ENCODE data around the gene HOMEZ. TPM values are rescaled to one million over a fixed set of nuclear protein-coding genes. Genes with fewer than 3 reads are reported as not detected.

HOMEZ gene
- total and polyA plus RNA-seq, 2 donors, result 7.9 to 12.4 TPM

DNA sequence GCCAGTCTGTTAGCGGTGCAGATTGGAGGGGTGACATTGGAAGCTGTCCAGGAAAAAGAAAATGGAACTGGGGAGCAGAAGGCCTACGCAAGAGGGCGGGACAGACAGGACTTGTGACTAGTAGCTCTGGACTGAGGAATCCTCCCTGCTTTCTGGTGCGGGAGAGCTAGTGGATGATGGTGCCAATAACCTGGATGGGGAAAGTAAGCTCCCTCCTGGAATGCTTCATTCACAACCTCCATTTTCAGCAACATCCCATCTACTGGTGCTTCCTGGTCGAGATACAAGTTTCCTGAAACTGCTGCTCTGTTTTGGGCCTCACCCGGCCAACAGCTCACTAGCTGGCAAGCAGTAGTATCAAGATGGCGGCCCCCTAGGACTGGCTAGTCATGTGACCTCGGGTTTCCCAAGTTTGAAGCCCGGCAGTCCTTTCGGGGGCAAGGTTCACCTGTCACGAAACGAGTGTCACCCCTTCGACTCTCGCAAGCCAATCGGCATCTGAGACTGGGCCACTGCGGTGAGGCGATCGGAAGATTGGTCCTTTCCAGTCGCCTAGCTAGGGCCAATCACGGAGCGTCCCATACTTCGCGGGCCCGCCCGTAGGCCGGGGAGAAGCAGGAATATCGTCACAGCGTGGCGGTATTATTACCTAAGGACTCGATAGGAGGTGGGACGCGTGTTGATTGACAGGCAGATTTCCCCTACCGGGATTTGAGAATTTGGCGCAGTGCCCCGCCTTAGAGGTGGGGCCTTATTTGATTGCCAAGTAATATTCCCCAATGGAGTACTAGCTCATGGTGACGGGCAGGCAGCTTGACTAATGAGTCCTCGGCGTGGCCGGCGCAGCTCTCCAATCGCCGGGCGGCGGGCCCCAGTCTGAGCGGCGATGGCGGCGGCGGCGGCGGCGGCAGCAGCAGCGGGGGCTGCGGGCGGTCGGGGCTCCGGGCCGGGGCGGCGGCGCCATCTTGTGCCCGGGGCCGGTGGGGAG lies 34.9 kb upstream of the HOMEZ start, which contains the start of gene PABPN1:
PABPN1 (plus strand) TSS at position 874 of the 988 bp plus-strand sequence; CDS start at position 887, 13 bp downstream.
- peaks cover 11% of the 10 kb centered on the region for H3K36me3 ChIP-seq (ENCODE audit: insufficient read depth)
- no peaks in the 10 kb centered on the region for H3K4me1 ChIP-seq (ENCODE audit: insufficient read depth)
- DNase-seq (ENCODE audit: extremely low spot score), result peak; percentile 100
- WGBS, result 3% methylated on average over 63 of the region's 63 CpGs
- peak within 1 kb of the TSS; percentile 95 for H3K27ac ChIP-seq (ENCODE audit: low read depth)
- H3K4me3 ChIP-seq (ENCODE audit: low read depth, low read length), result peak within 1 kb of the TSS; percentile 73

DNA sequence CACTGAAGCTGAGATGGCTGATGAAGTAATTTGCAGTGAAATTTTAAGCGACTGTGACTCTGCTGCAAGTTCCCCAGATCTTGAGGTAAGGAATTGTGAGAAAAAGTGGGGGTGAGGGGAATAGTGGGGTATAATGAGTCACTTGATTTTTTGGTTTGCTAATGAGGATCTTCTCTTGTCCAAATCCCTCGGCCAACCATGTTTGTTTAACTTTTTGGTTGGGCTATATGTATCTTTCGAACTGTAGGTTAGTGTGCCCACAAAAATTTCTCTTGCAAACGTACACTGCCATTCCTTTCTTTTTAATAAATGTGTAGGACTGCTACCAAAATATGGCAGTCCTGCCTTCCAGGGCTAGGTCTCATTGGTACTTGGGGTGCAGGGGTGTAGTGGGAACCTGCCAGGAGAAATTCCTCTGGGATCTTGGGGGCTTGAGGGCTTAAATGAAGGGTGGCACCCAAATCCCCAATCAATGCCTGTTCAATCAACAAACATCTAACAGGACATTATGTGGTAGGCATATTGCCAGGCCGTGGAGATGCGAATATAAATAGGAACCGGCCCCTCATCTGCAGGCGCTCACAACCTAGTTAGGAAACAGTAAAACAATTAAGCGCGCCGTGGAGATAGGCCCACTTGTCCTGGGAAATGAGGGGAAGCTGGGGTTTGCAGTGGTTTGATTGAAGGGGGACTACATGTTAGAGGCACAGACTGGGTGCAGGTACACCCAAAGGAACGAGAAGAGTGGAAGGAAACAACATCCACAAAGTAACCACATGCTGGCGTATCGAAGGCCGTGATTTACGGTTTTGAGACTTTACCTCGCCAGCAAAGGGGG lies 34.0 kb upstream of the HOMEZ start:
- H3K4me3 ChIP-seq (ENCODE audit: low read depth, low read length), result no peak overlapping the region
- peak overlapping the region; percentile 79 for H3K27ac ChIP-seq (ENCODE audit: low read depth)
- peaks cover 10% of the 10 kb centered on the region for H3K36me3 ChIP-seq (ENCODE audit: insufficient read depth)
- H3K4me1 ChIP-seq (ENCODE audit: insufficient read depth), result no peaks in the 10 kb centered on the region
- 83% methylated on average over 17 of the region's 17 CpGs for WGBS
- no peak for DNase-seq (ENCODE audit: extremely low spot score)

DNA sequence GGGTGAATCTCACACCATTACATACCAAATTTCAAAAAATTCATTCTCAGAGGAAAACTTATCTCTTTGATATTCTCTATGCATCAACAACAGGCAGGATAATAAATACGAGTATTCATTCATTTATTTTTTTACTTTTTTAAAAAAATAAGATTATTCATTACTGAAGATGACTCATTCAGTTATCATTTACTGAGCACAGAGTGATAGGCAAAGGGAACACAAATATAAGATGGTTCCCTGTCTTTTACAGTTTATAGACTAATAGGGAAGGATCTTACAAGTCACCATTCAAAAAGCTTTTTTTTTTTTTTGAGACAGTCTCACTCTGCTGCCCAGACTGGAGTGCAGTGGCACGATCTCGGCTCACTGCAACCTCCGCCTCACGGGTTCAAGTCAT lies 30.4 kb upstream of the HOMEZ start:
- no peaks in the 10 kb centered on the region for H3K4me1 ChIP-seq (ENCODE audit: insufficient read depth)
- H3K27ac ChIP-seq (ENCODE audit: low read depth), result no peak overlapping the region
- peaks cover 2% of the 10 kb centered on the region for H3K36me3 ChIP-seq (ENCODE audit: insufficient read depth)
- H3K4me3 ChIP-seq (ENCODE audit: low read depth, low read length), result no peak overlapping the region
- no peak for DNase-seq (ENCODE audit: extremely low spot score)
- WGBS, result 89% methylated on average over 5 of the region's 5 CpGs

DNA sequence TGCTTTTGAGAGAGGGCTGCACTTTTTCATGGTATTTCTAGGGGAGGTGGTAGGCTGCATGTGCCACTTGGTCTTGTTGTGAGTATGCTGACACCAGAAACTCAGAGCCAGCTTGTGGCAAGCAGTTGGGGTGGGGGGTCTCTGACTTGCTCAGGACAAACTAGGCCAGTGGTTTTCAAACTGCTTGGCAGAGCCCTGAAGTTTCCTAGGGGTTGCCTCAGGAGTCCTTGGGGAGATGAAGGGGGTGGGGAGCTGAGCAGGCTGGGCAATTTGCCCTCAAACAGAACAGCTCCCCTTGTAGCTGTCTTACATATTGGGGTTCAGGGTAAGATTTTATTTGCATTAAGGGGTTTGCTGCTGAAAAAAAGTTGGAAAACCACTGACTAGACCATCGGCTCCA lies 24.6 kb upstream of the HOMEZ start:
- DNase-seq (ENCODE audit: extremely low spot score), result no peak
- Histone ChIP-seq H3K36me3 (ENCODE audit: insufficient read depth) (peaks cover 3% of the 10 kb centered on the region), H3K4me1 (ENCODE audit: insufficient read depth) (no peaks in the 10 kb centered on the region), H3K4me3 (ENCODE audit: low read depth, low read length) (no peak overlapping the region), H3K27ac (ENCODE audit: low read depth) (no peak overlapping the region)
- 90% methylated on average over 1 of the region's 1 CpG for WGBS

DNA sequence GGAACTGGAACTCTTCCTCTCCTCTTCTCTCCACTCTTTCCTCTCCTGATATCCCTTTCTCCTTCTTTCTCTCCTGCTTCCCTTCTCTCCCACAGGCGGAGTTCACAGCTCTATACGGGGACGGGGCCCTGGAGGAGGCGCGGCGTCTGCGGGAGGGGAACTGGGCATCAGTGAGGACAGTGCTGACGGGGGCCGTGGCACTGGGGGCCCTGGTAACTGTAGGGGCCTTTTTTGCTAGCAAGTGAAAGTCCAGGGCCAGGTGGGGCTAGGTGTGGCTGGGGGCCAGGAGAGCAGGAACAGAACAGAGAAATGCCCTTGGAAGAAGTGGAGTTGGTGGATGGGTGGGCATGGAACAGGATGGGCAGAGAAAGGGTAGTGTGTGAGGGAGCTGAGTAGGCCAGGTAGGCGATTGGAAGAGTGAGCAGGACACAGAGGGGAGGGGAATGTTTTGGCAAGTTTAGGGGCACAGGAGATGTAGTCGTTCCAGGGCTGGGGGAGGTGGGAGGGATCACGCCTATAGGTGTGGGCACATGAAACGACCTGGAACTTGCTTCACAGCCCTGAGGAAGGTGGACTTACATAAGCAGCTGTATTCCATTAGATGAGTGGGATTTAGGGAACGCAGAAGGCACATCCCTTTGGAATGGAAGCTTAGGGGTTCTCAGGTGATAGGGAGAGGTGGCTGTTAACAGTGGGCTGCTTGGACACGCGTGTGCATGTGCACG lies 23.0 kb upstream of the HOMEZ start:
- Histone ChIP-seq H3K27ac (ENCODE audit: low read depth) (no peak overlapping the region), H3K4me3 (ENCODE audit: low read depth, low read length) (no peak overlapping the region), H3K4me1 (ENCODE audit: insufficient read depth) (no peaks in the 10 kb centered on the region), H3K36me3 (ENCODE audit: insufficient read depth) (peaks cover 3% of the 10 kb centered on the region)
- 86% methylated on average over 17 of the region's 17 CpGs for WGBS
- no peak for DNase-seq (ENCODE audit: extremely low spot score)

DNA sequence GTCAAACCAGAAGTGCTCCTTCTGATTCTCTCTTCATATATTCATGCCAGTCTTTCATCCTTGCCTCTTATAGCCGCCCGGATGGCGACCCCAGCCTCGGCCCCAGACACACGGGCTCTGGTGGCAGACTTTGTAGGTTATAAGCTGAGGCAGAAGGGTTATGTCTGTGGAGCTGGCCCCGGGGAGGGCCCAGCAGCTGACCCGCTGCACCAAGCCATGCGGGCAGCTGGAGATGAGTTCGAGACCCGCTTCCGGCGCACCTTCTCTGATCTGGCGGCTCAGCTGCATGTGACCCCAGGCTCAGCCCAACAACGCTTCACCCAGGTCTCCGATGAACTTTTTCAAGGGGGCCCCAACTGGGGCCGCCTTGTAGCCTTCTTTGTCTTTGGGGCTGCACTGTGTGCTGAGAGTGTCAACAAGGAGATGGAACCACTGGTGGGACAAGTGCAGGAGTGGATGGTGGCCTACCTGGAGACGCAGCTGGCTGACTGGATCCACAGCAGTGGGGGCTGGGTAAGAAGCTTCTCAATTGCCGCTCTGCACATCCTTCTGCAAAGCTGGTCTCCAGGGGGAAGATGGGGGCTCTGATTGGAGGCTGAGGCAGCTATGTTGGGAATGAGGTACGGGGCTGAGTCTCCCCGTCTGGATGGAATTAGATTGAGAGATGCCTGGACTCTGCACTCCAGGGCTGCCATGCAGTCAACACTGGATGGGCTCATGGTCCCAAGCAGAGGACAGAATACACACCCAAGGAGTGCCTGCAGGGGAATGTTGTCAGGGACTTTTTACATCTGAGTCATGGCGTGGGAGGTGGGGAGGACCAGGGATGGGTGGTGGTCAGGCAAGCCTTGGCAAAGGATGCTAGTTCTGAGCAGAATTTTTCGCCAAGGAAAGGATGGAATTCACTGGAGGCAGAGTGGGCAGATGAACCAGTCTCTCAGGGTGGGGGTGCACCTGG lies 22.0 kb upstream of the HOMEZ start:
- H3K27ac ChIP-seq (ENCODE audit: low read depth), result no peak overlapping the region
- peaks cover 3% of the 10 kb centered on the region for H3K36me3 ChIP-seq (ENCODE audit: insufficient read depth)
- no peak for DNase-seq (ENCODE audit: extremely low spot score)
- no peaks in the 10 kb centered on the region for H3K4me1 ChIP-seq (ENCODE audit: insufficient read depth)
- 87% methylated on average over 22 of the region's 22 CpGs for WGBS
- H3K4me3 ChIP-seq (ENCODE audit: low read depth, low read length), result peak overlapping the region; percentile 56

DNA sequence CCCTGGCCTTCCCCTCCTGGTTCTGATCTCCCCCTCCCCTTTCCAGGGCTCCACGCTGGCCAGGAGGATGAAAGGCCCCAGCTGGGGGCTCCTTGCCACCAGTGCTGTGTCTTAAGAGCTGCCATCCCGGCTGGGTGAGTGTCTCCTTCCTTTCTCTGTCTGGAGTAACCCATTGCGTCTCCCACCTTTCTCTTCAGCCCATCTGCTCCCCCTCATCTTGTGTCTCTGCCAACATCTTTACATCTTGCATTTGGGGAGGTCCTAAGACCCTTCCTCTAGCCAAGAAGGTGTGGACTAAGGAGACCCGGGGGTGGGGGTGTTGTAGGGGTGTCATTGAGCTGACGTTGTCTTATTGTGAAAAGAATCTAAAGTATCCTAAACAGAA lies 21.2 kb upstream of the HOMEZ start:
- H3K36me3 ChIP-seq (ENCODE audit: insufficient read depth), result peaks cover 3% of the 10 kb centered on the region
- peak overlapping the region; percentile 73 for H3K27ac ChIP-seq (ENCODE audit: low read depth)
- no peak for DNase-seq (ENCODE audit: extremely low spot score)
- peak overlapping the region; percentile 56 for H3K4me3 ChIP-seq (ENCODE audit: low read depth, low read length)
- WGBS, result 6% methylated on average over 5 of the region's 5 CpGs
- H3K4me1 ChIP-seq (ENCODE audit: insufficient read depth), result no peaks in the 10 kb centered on the region

DNA sequence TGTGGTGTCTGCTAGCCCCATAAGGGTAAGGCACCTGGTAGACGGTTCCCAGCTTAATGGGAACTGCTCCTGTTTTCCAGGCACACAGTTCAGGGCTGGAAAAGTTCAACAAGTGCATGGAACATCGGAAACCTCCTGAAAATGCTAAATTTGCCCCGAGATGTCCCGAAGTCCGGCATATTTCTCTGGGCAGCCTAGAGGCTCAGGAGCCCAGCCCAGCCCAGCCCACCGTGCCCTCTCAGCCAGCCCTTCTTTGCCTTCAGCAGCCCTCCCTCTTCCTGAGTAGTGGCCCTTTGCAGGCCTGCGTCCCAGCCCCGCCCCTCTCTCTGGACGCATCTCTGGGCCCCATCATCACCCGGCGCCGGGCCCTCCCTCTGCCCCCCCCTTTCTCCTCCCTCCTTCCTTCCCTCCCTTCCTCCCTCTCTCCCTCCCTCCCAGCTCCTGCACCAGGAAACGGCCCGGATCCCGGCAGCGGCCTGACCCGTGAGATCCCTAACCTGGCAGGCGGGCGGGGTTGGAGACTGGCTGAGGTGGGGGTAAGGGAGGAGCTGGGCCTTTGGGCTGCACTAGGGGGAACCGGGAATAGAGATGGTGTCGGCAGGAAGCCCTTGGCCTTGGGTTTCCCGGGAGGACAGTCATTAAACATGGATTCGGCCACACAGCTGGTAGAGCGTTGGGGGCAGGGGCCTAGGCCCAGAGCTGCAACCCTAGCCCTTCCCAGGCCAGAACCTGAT lies 20.6 kb upstream of the HOMEZ start, which contains the start of gene BCL2L2:
BCL2L2 (plus strand) TSS at position 422 of the 734 bp plus-strand sequence. CDS start 935 bp downstream, outside the sequence.
- 2% methylated on average over 24 of the region's 24 CpGs for WGBS
- H3K36me3 ChIP-seq (ENCODE audit: insufficient read depth), result peaks cover 3% of the 10 kb centered on the region
- H3K4me1 ChIP-seq (ENCODE audit: insufficient read depth), result no peaks in the 10 kb centered on the region
- H3K27ac ChIP-seq (ENCODE audit: low read depth), result peak within 1 kb of the TSS; percentile 73
- peak; percentile 86 for DNase-seq (ENCODE audit: extremely low spot score)
- H3K4me3 ChIP-seq (ENCODE audit: low read depth, low read length), result peak within 1 kb of the TSS; percentile 56

DNA sequence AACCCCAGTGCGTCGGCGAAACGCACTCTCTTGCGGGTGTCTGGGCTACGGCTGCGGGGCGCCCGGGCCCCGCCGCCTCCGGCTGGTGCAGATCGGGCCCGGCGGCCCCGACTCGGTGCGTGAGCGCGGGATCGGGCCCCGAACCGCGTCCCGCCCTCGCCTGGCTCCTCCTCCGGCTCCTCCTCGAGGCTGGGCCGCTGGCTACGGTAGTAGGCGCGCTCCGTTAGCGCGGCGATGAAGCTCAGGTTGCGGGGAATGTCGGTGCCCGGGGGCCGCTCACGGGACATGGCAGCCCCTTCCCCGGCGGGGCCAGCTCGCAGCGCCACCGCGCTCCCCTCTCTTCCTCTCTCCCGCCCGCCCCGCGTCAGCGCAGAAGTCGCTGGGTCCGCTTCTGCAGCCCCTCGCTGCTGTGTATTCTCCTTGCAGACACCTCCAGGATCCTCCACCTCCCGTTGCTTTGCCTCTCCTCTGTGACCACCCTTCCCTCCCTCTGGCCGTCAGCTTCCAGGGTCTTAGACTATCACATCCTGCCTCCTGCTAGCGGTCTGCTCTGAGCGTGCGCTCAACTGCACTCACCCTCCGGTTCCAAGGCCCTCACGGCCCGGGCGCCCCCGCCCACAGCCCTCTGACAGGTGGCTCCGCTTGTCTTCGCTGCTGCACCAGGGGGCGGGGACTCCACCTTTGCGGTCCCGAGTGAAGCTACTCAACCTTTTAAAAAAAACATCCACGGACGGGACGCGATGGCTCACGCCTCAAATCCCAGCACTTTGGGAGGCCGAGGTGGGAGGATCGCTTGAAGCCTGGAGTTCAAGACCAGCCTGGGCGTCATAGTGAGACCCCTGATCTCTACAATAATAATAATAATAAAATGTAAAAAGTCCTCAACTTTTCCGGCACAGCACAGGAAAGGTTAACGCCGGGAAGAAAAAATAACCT lies 16.6 kb upstream of the HOMEZ start, which contains the start of gene PPP1R3E:
PPP1R3E (minus strand) TSS at position 570 of the 936 bp plus-strand sequence; CDS start at position 287, 283 bp downstream.
- Histone ChIP-seq H3K27ac (ENCODE audit: low read depth) (peak within 1 kb of the TSS; percentile 90), H3K36me3 (ENCODE audit: insufficient read depth) (no peaks in the 10 kb centered on the region), H3K4me3 (ENCODE audit: low read depth, low read length) (peak within 1 kb of the TSS; percentile 49), H3K4me1 (ENCODE audit: insufficient read depth) (no peaks in the 10 kb centered on the region)
- 3% methylated on average over 81 of the region's 81 CpGs for WGBS
- DNase-seq (ENCODE audit: extremely low spot score), result no peak

DNA sequence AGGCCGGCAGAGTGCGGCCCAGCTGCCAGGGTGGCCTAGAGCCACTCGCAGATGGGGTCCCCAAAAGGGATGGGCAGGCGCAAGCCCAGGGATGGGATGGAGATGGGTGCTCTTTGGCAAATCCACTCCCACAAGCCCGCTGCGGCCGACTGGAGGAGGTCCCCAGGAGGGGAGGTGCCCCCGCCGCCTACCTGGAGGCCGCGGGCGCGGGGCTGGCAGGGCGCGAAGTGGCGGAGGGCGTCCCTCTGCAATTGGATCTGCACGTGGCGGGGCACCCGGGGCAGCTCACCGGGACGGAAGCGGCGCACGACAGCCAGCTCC lies 16.0 kb upstream of the HOMEZ start:
- Histone ChIP-seq H3K36me3 (ENCODE audit: insufficient read depth) (no peaks in the 10 kb centered on the region), H3K4me3 (ENCODE audit: low read depth, low read length) (peak overlapping the region; percentile 49), H3K4me1 (ENCODE audit: insufficient read depth) (no peaks in the 10 kb centered on the region), H3K27ac (ENCODE audit: low read depth) (peak overlapping the region; percentile 90)
- WGBS, result under 1% methylated on average over 25 of the region's 25 CpGs
- DNase-seq (ENCODE audit: extremely low spot score), result no peak
